Neural crest cell (in vitro differentiated cells): ENCODE measurements around the gene UCP3. TPM values are rescaled to one million over a fixed set of nuclear protein-coding genes. Genes with fewer than 3 reads are reported as not detected.

Experiments
- DNase-seq: peaks from one replicate; pipeline ENCODE4 v3.0.0; 2021; ENCODE audit warnings: low read depth, mixed read lengths, low spot score
- H3K27ac Mint-ChIP-seq: one replicate; pipeline ENCODE4 v1.8.0; 2021; ENCODE audit warnings: mild to moderate bottlenecking, mixed read lengths; ENCODE audit not compliant: unreplicated experiment
- H3K27me3 Mint-ChIP-seq: 2 replicates; pipeline ENCODE4 v1.8.0; 2021; ENCODE audit warnings: low read depth, mild to moderate bottlenecking, mixed read lengths
- H3K36me3 Mint-ChIP-seq: 2 replicates; pipeline ENCODE4 v1.8.0; 2021; ENCODE audit warnings: low read depth, mild to moderate bottlenecking, mixed read lengths
- H3K4me1 Mint-ChIP-seq: 2 replicates; pipeline ENCODE4 v1.8.0; 2021; ENCODE audit warnings: mixed read lengths
- H3K4me3 Mint-ChIP-seq: one replicate; pipeline ENCODE4 v1.8.0; 2021; ENCODE audit warnings: mild to moderate bottlenecking, mixed read lengths
- H3K9me3 Mint-ChIP-seq: 2 replicates; pipeline ENCODE4 v1.8.0; 2021; ENCODE audit warnings: mixed read lengths
- total RNA-seq: library from RNA; stranded (reverse); gene quantifications from 2 replicates; pipeline ENCODE4 v1.2.1, GENCODE V29; 2021
- TF ChIP-seq, protein P1 (sequence below): fragments of 200-600 bp; sonication (generic); conservative IDR thresholded peaks from 2 replicates; pipeline ENCODE4 v1.5.0; 2021; ENCODE audit warnings: antibody characterized with exemption, mild to moderate bottlenecking

UCP3 gene
- total RNA-seq, 1 donor from 2014 or later = 4.0 TPM

DNA sequence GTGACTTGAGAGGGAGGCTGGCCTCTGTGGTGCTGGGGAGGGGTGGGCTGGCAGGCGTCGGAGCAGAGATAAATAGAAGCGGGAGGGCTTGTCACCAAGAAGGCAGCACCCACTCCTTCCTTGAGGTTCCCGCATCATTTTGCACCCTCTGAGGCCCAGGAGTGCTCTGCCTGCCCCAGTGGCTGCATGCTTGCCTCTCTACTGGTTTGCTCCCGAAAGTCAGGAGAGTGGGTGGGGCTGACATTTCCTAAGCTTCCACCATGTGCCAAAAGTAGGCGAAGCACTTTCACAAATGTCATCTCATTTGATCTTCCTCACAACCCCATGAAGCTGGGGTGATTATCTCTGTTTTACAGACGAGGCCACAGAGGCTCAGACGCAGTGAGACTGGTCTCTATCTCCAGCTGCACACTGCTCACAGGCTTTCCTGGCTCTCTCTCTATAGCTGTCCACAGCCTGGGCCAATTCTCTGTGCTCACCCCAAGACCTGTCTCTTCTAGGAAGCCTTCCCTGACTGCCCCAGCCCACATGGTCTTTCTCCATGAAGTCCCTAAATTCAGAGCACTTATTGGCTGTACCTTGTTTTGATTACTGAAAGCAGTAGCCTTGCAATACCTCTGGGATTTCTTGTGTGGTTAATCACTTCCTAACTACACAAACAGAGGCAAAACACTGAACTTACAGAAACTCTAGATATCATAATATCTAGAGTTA, 2.6 kb upstream of the UCP3 start:
- DNase-seq = no peak
- no peaks in the 10 kb centered on the region for H3K27me3 Mint-ChIP-seq
- H3K9me3 Mint-ChIP-seq = no peaks in the 10 kb centered on the region
- H3K4me3 Mint-ChIP-seq = no peak overlapping the region
- peaks cover 5% of the 10 kb centered on the region for H3K4me1 Mint-ChIP-seq
- no peak overlapping the region for H3K27ac Mint-ChIP-seq
- H3K36me3 Mint-ChIP-seq = peaks cover 20% of the 10 kb centered on the region
- TF ChIP-seq, protein P1, sequence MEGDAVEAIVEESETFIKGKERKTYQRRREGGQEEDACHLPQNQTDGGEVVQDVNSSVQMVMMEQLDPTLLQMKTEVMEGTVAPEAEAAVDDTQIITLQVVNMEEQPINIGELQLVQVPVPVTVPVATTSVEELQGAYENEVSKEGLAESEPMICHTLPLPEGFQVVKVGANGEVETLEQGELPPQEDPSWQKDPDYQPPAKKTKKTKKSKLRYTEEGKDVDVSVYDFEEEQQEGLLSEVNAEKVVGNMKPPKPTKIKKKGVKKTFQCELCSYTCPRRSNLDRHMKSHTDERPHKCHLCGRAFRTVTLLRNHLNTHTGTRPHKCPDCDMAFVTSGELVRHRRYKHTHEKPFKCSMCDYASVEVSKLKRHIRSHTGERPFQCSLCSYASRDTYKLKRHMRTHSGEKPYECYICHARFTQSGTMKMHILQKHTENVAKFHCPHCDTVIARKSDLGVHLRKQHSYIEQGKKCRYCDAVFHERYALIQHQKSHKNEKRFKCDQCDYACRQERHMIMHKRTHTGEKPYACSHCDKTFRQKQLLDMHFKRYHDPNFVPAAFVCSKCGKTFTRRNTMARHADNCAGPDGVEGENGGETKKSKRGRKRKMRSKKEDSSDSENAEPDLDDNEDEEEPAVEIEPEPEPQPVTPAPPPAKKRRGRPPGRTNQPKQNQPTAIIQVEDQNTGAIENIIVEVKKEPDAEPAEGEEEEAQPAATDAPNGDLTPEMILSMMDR = no peak

GRCh38 chr11:74010306-74011300, 1.7 kb upstream of the UCP3 start:
- TF ChIP-seq, protein P1 = no peak
- Mint-ChIP-seq H3K36me3 (peaks cover 14% of the 10 kb centered on the region), H3K4me1 (peaks cover 5% of the 10 kb centered on the region), H3K27me3 (no peaks in the 10 kb centered on the region), H3K9me3 (no peaks in the 10 kb centered on the region), H3K27ac (peak overlapping the region; percentile 78), H3K4me3 (no peak overlapping the region)
- DNase-seq = no peak

- Mint-ChIP-seq H3K36me3 (peaks cover 14% of the 10 kb centered on the region), H3K27ac (peak overlapping the region; percentile 57), H3K9me3 (no peaks in the 10 kb centered on the region), H3K4me3 (no peak overlapping the region), H3K27me3 (no peaks in the 10 kb centered on the region), H3K4me1 (peaks cover 5% of the 10 kb centered on the region)
- no peak for DNase-seq
- TF ChIP-seq, protein P1 = no peak
These were observed 905 bp upstream of the UCP3 start for GRCh38 chr11:74009675-74010305.

GRCh38 chr11:74009230-74009547, 304 bp upstream of the UCP3 start:
- TF ChIP-seq, protein P1 = no peak
- no peak overlapping the region for H3K4me3 Mint-ChIP-seq
- no peaks in the 10 kb centered on the region for H3K9me3 Mint-ChIP-seq
- no peaks in the 10 kb centered on the region for H3K27me3 Mint-ChIP-seq
- peak overlapping the region; percentile 75 for H3K27ac Mint-ChIP-seq
- H3K36me3 Mint-ChIP-seq = peaks cover 14% of the 10 kb centered on the region
- no peak for DNase-seq
- H3K4me1 Mint-ChIP-seq = peaks cover 5% of the 10 kb centered on the region

DNA sequence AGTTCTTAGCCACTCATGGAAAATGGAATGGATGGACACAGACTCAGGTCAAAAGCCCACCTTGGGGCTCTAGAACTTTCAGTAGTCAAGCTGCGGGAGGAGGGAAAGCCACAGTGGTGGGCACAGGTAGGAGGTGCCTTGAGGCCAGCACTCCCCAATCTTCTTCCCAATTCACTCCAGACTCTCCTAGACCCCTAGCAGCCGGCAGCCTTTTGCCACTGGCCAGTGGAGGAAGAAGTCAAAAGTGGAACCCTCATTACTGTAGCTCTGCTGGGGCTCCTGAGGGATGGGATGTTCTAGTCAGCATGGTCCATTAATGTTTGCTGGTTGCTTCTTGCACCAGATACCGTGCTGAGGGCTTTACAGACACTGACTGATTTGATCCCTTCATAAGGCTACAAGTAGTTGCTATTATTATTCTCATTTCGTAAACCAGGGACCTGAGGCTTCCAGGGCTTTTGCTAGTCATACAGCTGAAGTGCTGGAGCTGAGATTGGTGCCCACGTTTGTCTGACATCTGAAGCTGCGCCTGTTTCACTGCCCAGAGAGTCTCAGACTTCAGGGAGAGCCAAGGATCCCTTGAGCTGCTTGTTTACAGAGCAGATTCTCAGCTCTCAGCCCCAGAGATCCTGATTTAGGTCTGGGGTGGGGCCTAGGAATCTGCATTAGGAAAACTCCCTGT, 1.1 kb downstream of the UCP3 start:
- DNase-seq = no peak
- H3K27me3 Mint-ChIP-seq = no peaks in the 10 kb centered on the region

More for the DNA sequence above, 1.1 kb downstream of the UCP3 start:
- H3K9me3 Mint-ChIP-seq = no peaks in the 10 kb centered on the region
- H3K4me1 Mint-ChIP-seq = peaks cover 5% of the 10 kb centered on the region
- TF ChIP-seq, protein P1 = no peak
- H3K36me3 Mint-ChIP-seq = peaks cover 14% of the 10 kb centered on the region
- H3K27ac Mint-ChIP-seq = no peak overlapping the region
- no peak overlapping the region for H3K4me3 Mint-ChIP-seq
